ENCODE results near the gene CTNS. TPM values are rescaled to one million over a fixed set of nuclear protein-coding genes. Genes with fewer than 3 reads are reported as not detected.

Gene CTNS
- total and polyA plus RNA-seq, 2 experiments from 2014 or later = 26.0 to 28.1 TPM

DNA sequence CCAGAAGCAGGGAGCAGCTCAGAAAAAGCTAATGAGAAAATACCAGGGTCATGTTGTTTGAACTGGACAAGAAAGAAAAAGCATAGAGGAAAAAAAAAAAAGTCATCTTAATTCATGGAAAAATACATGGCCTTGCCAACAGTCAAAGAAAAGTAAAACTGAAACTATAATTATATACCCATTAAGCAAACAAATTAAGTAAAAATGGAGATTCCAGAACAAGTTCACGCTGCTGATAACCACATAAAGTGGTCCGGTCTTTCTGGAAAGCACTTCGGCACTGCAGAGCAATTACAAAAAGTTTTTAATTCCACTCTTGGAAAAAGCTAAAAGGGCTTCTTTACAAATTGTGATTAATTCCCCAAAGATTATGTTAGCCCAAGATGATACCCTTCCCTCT is 71.8 kb downstream of the CTNS start:
- Histone ChIP-seq H4K20me1 (ENCODE audit: insufficient read depth, poor library complexity, severe bottlenecking) (no peaks in the 10 kb centered on the region), H3K9me3 (ENCODE audit: low read depth) (no peaks in the 10 kb centered on the region), H3K4me3 (no peak overlapping the region), H3K27ac (no peak overlapping the region), H3K4me1 (ENCODE audit: insufficient read depth) (no peaks in the 10 kb centered on the region), H3K4me2 (no peak overlapping the region), H3K27me3 (no peaks in the 10 kb centered on the region), H3K9me2 (replicated peaks; ENCODE audit: insufficient read depth) (no peaks in the 10 kb centered on the region), H3K79me2 (no peaks in the 10 kb centered on the region), H3K36me3 (replicated peaks; ENCODE audit: insufficient read depth, low read depth) (no peaks in the 10 kb centered on the region), H2AFZ (no peak overlapping the region)
- no peak for DNase-seq (ENCODE audit: low spot score)
- no peak for TF ChIP-seq EZH2 (IDR thresholded peaks at IDR 0.05; ENCODE audit: borderline replicate concordance)
- TF ChIP-seq, protein P1, sequence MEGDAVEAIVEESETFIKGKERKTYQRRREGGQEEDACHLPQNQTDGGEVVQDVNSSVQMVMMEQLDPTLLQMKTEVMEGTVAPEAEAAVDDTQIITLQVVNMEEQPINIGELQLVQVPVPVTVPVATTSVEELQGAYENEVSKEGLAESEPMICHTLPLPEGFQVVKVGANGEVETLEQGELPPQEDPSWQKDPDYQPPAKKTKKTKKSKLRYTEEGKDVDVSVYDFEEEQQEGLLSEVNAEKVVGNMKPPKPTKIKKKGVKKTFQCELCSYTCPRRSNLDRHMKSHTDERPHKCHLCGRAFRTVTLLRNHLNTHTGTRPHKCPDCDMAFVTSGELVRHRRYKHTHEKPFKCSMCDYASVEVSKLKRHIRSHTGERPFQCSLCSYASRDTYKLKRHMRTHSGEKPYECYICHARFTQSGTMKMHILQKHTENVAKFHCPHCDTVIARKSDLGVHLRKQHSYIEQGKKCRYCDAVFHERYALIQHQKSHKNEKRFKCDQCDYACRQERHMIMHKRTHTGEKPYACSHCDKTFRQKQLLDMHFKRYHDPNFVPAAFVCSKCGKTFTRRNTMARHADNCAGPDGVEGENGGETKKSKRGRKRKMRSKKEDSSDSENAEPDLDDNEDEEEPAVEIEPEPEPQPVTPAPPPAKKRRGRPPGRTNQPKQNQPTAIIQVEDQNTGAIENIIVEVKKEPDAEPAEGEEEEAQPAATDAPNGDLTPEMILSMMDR (IDR thresholded peaks at IDR 0.05; ENCODE audit: poor library complexity) = no peak
- WGBS (ENCODE audit: low lambda C conversion rate, missing lambda C conversion rate) = 94% methylated on average over 3 of the region's 3 CpGs

DNA sequence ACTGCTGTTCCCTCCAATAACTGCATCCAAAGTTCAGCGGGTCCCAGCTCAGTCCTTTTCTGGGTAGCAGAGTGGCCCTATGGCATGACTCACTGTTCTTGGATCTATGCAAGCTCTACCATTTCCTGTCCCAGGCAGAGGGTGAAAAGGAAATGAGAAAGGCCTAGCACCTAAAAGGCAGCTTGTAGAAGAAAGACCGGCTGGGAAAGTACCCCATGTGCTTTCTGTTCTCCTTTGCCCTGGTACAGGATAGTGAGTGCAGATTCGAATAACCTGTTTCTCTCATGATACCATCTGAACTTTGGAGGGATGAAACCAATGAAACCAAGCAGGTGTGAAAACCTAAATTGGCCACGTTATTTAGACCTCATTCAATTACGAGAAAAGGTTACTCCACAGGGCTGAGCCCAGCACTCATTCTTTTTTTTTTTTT is 74.4 kb downstream of the CTNS start:
- no peak for TF ChIP-seq EZH2 (IDR thresholded peaks at IDR 0.05; ENCODE audit: borderline replicate concordance)
- TF ChIP-seq, protein P1 (IDR thresholded peaks at IDR 0.05; ENCODE audit: poor library complexity) = no peak
- no peak for TF ChIP-seq EZH2phosphoT487 (IDR thresholded peaks at IDR 0.05; ENCODE audit: low read depth, severe bottlenecking, unreplicated experiment)
- H3K4me2 ChIP-seq = no peak overlapping the region
- no peaks in the 10 kb centered on the region for H3K79me2 ChIP-seq
- H3K4me1 ChIP-seq (ENCODE audit: insufficient read depth) = no peaks in the 10 kb centered on the region
- no peak overlapping the region for H3K27ac ChIP-seq
- H3K9me2 ChIP-seq (replicated peaks; ENCODE audit: insufficient read depth) = no peaks in the 10 kb centered on the region
- no peak overlapping the region for H2AFZ ChIP-seq
- no peaks in the 10 kb centered on the region for H3K9me3 ChIP-seq (ENCODE audit: low read depth)
- WGBS (ENCODE audit: low lambda C conversion rate, missing lambda C conversion rate) = 91% methylated on average over 5 of the region's 5 CpGs
- no peak for DNase-seq (ENCODE audit: low spot score)
- H4K20me1 ChIP-seq (ENCODE audit: insufficient read depth, poor library complexity, severe bottlenecking) = no peaks in the 10 kb centered on the region
- no peaks in the 10 kb centered on the region for H3K27me3 ChIP-seq
- no peaks in the 10 kb centered on the region for H3K36me3 ChIP-seq (replicated peaks; ENCODE audit: insufficient read depth, low read depth)
- H3K4me3 ChIP-seq = no peak overlapping the region

Other genes with a start within 250 kb of the CTNS start
- not detected in 2 replicates for gene OR1E1, start 238.3 kb upstream of the CTNS start, total RNA-seq
- not detected in 2 replicates for gene OR1E1, start 238.3 kb upstream of the CTNS start, polyA plus RNA-seq
- not detected in 2 replicates for gene OR3A3, start 225.4 kb upstream of the CTNS start, total RNA-seq
- not detected in 2 replicates for gene OR3A3, start 225.4 kb upstream of the CTNS start, polyA plus RNA-seq
- gene OR1E2, start 202.9 kb upstream of the CTNS start, total RNA-seq = not detected in 2 replicates
- not detected in 2 replicates for gene OR1E2, start 202.9 kb upstream of the CTNS start, polyA plus RNA-seq
- not detected in 2 replicates for gene SPATA22, start 164.9 kb upstream of the CTNS start, total RNA-seq
- not detected in 2 replicates for gene SPATA22, start 164.9 kb upstream of the CTNS start, polyA plus RNA-seq
- 0.27 and 1.2 TPM in 2 replicates for gene ASPA, start 160.8 kb upstream of the CTNS start, total RNA-seq
- gene ASPA, start 160.8 kb upstream of the CTNS start, polyA plus RNA-seq = 0.08 and 0.66 TPM in 2 replicates
- 2.6 and 8.1 TPM in 2 replicates for gene TRPV3, start 78.9 kb upstream of the CTNS start, total RNA-seq
- gene TRPV3, start 78.9 kb upstream of the CTNS start, polyA plus RNA-seq = 1.4 and 2.5 TPM in 2 replicates
- 3.7 and 6.2 TPM in 2 replicates for gene TRPV1, start 27.3 kb upstream of the CTNS start, total RNA-seq
- gene TRPV1, start 27.3 kb upstream of the CTNS start, polyA plus RNA-seq = 4.8 and 6.2 TPM in 2 replicates
- 14.1 and 14.9 TPM in 2 replicates for gene SHPK, start 510 bp upstream of the CTNS start, total RNA-seq
- 9.1 and 11.2 TPM in 2 replicates for gene SHPK, start 510 bp upstream of the CTNS start, polyA plus RNA-seq
- gene TAX1BP3, start 31.8 kb downstream of the CTNS start, total RNA-seq = 208 and 218 TPM in 2 replicates
- gene TAX1BP3, start 31.8 kb downstream of the CTNS start, polyA plus RNA-seq = 357 and 387 TPM in 2 replicates
- gene EMC6, start 32.1 kb downstream of the CTNS start, total RNA-seq = 40.9 and 42.7 TPM in 2 replicates
- 117 and 130 TPM in 2 replicates for gene EMC6, start 32.1 kb downstream of the CTNS start, polyA plus RNA-seq
- gene P2RX5, start 59.4 kb downstream of the CTNS start, total RNA-seq = 0.36 TPM in 1 of 2 replicates, not detected in the other
- gene P2RX5, start 59.4 kb downstream of the CTNS start, polyA plus RNA-seq = 0.32 TPM in 1 of 2 replicates, not detected in the other
- gene HASPIN, start 87.1 kb downstream of the CTNS start, total RNA-seq = 1.3 and 1.5 TPM in 2 replicates
- 0.54 and 1.1 TPM in 2 replicates for gene HASPIN, start 87.1 kb downstream of the CTNS start, polyA plus RNA-seq
- 28.1 and 46.7 TPM in 2 replicates for gene ITGAE, start 164.4 kb downstream of the CTNS start, total RNA-seq
- 53.0 and 77.0 TPM in 2 replicates for gene ITGAE, start 164.4 kb downstream of the CTNS start, polyA plus RNA-seq
- gene NCBP3, start 209.5 kb downstream of the CTNS start, total RNA-seq = 20.8 and 31.8 TPM in 2 replicates
- gene NCBP3, start 209.5 kb downstream of the CTNS start, polyA plus RNA-seq = 20.6 and 28.9 TPM in 2 replicates